ENCODE measurements around the gene GRIK5. TPM values are rescaled to one million over a fixed set of nuclear protein-coding genes. Genes with fewer than 3 reads are reported as not detected.

The GRIK5 gene
- total RNA-seq, 2 experiments from 2014 or later: 0.63 to 0.95 TPM

- Mint-ChIP-seq H3K4me1 (ENCODE audit: low read depth) (peaks cover 33% of the 10 kb centered on the region), H3K9me3 (no peaks in the 10 kb centered on the region), H3K27ac (peak overlapping the region; percentile 20), H3K36me3 (ENCODE audit: low read depth) (peaks cover 38% of the 10 kb centered on the region), H3K4me3 (no peak overlapping the region), H3K27me3 (no peaks in the 10 kb centered on the region)
- ChIA-PET POLR2A (interaction anchor here (0.6 kb wide), 1 partner anchor 217 kb away, joined by 3 read pairs; no protein-coding TSS in a partner anchor), CTCF (interaction anchor here (0.8 kb wide), 1 partner anchor 361 kb away, joined by 3 read pairs; no protein-coding TSS in a partner anchor)
- no peak for TF ChIP-seq CTCF (IDR thresholded peaks at IDR 0.05)
- ATAC-seq (no peak), DNase-seq (no peak)
- intact Hi-C loops (cut with micrococcal nuclease): no loop called here
Measured at GRCh38 chr19:42079276-42079669, 9.3 kb upstream of the GRIK5 start.

GRCh38 chr19:42078538-42079275, 8.7 kb upstream of the GRIK5 start:
- Mint-ChIP-seq H3K4me3 (peak overlapping the region; percentile 98), H3K4me1 (ENCODE audit: low read depth) (peaks cover 33% of the 10 kb centered on the region), H3K27ac (no peak overlapping the region), H3K36me3 (ENCODE audit: low read depth) (peaks cover 35% of the 10 kb centered on the region), H3K27me3 (no peaks in the 10 kb centered on the region), H3K9me3 (no peaks in the 10 kb centered on the region)
- intact Hi-C loops (cut with micrococcal nuclease): no loop called here
- CTCF ChIA-PET: interaction anchor here (0.8 to 1.0 kb wide), 2 partner anchors 29 to 362 kb away, joined by 3 read pairs; no protein-coding TSS in a partner anchor
- no peak for DNase-seq
- no peak for TF ChIP-seq CTCF (IDR thresholded peaks at IDR 0.05)
- no peak for ATAC-seq
- POLR2A ChIA-PET: interaction anchor here (0.9 to 1.0 kb wide), 2 partner anchors 54 to 127 kb away, joined by 3 read pairs; partner anchors contain the start of gene POU2F2

- CTCF ChIA-PET: interaction anchor here (1.0 kb wide), 1 partner anchor 30 kb away, joined by 3 read pairs; no protein-coding TSS in a partner anchor
- peaks cover 33% of the 10 kb centered on the region for H3K4me1 Mint-ChIP-seq (ENCODE audit: low read depth)
- H3K9me3 Mint-ChIP-seq: no peaks in the 10 kb centered on the region
- peaks cover 35% of the 10 kb centered on the region for H3K36me3 Mint-ChIP-seq (ENCODE audit: low read depth)
- POLR2A ChIA-PET: interaction anchor here (0.9 to 1.0 kb wide), 2 partner anchors 54 to 128 kb away, joined by 3 read pairs; partner anchors contain the start of gene POU2F2
- ATAC-seq (no peak), DNase-seq (no peak)
- intact Hi-C loops (cut with micrococcal nuclease): no loop called here
- peak overlapping the region; percentile 98 for H3K4me3 Mint-ChIP-seq
- no peak for TF ChIP-seq CTCF (IDR thresholded peaks at IDR 0.05)
- peak overlapping the region; percentile 92 for H3K27ac Mint-ChIP-seq
- H3K27me3 Mint-ChIP-seq: no peaks in the 10 kb centered on the region
Measured at GRCh38 chr19:42078058-42078457, 8.1 kb upstream of the GRIK5 start.

- Mint-ChIP-seq H3K4me3 (peak overlapping the region; percentile 98), H3K36me3 (ENCODE audit: low read depth) (peaks cover 30% of the 10 kb centered on the region), H3K27ac (peak overlapping the region; percentile 92), H3K27me3 (no peaks in the 10 kb centered on the region), H3K4me1 (ENCODE audit: low read depth) (peaks cover 29% of the 10 kb centered on the region), H3K9me3 (no peaks in the 10 kb centered on the region)
- ChIA-PET CTCF (interaction anchor here (0.6 to 1.6 kb wide), 5 partner anchors 14 to 496 kb away, joined by 3 to 4 read pairs (median 3); no protein-coding TSS in a partner anchor), POLR2A (interaction anchor here (0.5 to 2.1 kb wide), 7 partner anchors 14 to 144 kb away, joined by 3 to 8 read pairs (median 3); no protein-coding TSS in a partner anchor)
- intact Hi-C loops (cut with micrococcal nuclease): no loop called here
- ATAC-seq: peak; percentile 0
- no peak for DNase-seq
- TF ChIP-seq CTCF (IDR thresholded peaks at IDR 0.05): no peak
Measured at GRCh38 chr19:42076380-42076944, 6.5 kb upstream of the GRIK5 start.
